GM19025 (cell line): ENCODE measurements around the gene SFT2D3.

Source experiments
- ATAC-seq: cut with Tn5 transposase; IDR thresholded peaks from one replicate; pipeline ENCODE4 v1.9.1; 2021; ENCODE audit warnings: mild to moderate bottlenecking, low read depth, moderate library complexity; ENCODE audit not compliant: unreplicated experiment

Gene SFT2D3

GRCh38 chr2:127701193-127701650, at the start of gene SFT2D3:
Gene SFT2D3, plus strand, starts transcription at chr2:127701497. Its CDS starts 32 bp downstream, at chr2:127701529.
- peak; percentile 59 for ATAC-seq

DNA sequence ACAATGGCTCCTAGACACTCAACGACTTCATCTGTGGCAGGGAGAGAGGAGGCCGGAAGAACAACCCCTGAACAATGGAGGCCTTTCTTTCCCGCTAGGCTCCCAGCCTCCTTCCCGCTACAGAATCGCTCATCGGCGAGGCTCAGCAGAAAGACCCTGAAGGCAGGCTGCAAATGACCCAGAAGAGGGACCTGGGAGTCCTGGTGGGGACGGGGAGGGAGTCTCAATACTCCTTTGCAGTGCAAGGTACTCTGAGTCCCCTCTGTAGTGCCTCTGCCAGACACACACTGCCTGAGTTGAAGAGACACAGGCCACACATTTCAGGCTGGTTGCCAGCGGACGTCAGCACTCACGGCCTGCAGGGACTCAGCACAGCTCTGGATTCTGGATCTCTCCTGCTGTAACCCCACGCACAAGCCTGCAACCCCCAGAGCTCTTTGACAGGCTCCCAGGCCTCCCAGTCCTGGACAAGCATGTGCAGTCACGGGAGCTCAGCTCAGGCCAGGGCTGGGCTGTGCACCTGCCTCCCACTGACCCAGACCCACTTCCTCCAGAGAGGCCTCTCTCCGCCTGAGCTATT, 49.2 kb upstream of the SFT2D3 start:
- no peak for ATAC-seq

DNA sequence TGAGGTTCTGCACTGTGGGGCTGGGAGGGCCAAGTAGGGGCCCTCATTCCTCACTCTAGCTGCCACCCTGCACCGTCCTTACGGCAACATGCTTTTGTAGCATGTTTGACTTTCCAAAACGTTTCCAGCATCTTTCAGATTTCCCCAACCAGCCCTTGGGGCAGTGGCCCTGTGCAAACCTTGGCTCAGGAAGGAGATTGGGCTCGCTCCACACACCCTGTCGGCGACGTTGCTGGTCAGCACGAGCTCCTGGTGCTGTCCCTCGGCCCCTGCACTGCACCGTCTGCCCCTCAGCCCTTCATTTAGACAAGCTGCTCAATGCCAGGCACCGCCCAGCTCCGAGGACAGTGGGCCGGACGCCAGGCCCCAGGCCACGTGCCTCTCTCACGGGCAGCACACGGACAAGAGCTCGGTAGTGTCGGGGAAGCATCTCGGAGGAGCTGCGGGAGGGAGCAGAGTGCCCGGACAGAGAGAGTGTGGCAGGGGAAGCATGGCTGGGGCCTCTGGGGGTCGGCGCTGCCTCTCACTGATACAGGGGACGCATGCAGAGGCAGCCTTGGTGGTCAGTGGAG, 48.4 kb upstream of the SFT2D3 start:
- ATAC-seq = no peak

DNA sequence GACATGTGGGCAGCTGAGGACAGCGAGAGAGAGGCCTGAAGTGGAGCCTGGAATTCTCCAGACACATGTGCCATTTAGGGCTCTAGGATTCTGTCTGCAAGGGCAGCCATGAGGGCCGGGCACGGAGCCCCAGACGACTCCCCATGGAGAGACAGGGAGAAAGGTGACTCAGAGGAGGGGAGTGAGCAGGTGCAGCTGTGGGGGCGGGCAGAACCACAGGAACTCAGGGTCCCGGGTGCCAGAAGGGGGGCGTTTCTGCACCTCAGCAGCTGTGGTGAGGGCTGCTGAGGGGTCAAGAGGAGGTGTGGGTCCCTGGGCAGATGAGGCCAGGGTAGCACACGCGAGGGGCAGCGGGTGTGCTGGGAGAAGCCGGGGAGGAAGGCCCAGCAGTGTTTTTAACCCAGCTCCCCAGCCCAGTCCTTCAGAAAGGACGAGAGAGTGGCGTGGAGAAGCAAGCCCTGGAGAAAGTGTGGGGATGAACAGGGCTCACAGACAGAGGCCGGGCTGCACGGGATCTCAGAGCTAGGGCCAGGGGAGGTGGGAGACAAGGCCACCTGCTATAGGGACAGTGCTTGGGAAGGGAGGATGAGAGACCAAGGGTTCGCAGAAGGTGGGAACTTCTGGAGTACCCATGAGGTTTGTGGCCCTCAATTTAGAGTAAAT, 47.7 kb upstream of the SFT2D3 start:
- ATAC-seq = no peak

DNA sequence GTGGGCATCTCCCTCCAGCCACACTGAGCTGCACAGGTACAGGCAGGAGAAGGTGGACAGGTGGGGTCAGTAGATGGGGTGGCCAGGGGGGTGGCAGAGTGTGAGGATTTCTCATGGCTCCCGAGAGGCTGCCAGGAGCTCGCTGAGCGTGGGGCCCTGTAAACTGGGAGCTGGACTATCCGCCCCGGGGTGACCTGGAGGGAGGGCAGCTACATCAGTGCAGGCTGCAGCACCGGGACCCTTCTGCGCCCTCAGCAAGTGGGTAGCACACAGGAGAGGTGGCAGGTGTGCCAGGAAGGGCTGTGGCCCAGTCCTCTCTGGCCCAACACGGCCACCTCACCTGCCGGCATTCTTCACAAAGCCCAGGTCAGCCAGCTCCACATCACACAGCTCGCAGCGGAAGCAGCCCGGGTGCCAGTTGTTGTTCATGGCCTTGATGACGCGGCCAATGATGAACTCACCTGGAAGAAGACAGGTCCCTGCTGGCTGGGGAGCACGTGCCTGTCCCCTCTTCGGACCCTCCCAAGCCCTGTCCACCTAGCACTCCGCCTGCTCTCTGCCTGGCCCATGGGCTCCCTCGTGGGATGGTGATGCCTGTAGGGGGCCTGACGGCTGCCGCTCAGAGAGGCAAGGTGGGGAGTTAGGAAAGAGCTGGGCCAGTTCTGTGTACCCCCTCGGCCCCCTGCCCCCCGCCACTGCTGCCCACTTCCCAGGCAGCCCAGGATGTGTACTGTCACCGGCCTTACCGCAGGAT, 47.0 kb upstream of the SFT2D3 start:
- no peak for ATAC-seq

- no peak for ATAC-seq
Observed at GRCh38 chr2:127654838-127655175, 46.5 kb upstream of the SFT2D3 start.

- no peak for ATAC-seq
Observed at GRCh38 chr2:127655209-127656073, 45.9 kb upstream of the SFT2D3 start.

DNA sequence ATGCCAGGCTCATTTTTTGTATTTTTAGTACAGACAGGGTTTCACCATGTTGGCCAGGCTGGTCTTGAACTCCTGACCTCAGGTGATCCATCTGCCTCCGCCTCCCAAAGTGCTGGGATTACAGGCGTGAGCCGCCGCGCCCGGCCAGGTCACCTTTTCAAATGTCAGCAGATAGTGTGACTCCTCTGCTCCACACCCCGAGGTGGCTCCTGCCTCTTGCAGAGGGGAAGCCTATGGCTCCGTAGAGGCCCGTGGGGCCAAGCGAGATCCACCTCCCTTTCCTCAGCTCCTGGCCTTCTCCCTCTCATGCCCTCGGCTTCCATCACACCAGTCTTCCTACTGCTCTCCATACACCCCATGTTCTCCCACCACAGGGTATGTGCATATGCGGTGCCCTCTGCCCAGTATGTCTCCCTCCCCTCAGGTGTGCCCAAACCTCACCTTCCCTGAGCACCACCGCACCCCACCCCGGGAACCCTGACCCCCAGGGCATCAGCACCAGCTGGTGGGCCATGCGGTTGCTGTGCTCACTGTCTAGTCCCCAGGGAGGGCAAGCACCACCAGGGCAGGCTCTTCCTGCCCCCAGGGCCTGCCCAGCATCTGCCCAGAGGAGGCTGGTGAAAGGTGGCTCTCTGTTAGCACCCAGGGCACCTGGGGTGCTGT, 44.6 kb upstream of the SFT2D3 start:
- no peak for ATAC-seq

GRCh38 chr2:127657232-127657595, 44.1 kb upstream of the SFT2D3 start:
- ATAC-seq = no peak

DNA sequence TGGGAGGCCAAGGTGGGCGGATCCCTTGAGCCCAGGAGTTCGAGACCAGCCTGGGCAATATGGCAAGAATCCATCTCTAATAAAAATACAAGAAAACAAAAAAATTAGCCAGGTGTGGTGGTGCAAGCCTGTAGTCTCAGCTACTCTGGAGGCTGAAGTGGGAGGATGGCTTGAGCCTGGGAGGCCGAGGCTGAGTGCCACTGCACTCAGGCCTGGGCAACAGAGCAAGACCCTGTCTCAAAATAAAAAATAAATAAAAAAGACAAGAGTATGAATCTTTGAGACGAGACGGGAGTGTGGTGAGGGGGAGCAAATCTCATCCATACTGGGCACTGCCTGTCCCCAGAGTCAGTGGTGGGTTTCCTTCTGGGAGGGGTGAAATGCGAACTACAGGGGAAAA, 43.2 kb upstream of the SFT2D3 start:
- ATAC-seq = no peak

GRCh38 chr2:127658641-127659407, 42.5 kb upstream of the SFT2D3 start:
- no peak for ATAC-seq

DNA sequence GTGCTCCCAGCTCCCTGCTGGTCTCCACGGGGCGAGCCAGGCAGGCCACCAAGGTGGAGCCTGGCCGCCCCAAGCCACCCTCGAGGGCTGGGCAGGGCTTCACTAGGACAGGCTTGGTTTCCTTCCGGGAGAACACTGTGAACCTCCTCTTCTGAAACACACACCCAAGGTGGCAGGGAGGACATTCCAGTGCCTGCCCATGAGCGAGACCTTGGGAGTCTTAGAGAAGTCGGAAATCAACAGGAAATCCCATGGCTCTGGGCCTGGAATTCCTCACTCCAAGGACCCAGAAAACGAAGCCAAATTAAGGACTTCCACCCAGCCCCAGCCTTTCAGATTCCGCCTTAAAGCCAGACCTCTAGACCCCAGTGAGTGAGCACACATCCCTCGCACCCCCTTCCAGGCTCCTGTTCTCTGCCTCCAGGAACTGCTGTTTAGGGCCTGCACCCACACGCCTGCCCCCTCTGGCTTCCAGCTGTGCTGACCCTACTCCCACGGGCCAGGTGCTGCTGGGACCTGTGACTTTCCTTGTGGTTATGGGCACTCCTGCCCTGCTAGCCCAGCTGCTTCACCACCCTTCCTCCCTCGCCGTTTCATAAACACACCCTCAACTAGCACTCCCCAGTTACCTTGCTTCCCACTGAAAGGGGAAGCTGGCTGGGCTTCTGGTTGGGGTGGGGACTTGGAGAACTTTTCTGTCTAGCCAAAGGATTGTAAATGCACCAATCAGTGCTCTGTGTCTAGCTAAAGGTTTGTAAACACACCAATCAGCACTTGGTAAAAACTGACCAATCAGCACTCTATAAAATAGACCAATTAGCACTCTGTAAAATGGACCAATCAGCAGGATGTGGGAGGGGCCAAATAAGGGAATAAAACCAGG, 41.6 kb upstream of the SFT2D3 start:
- no peak for ATAC-seq

- no peak for ATAC-seq
Observed at GRCh38 chr2:127660291-127660578, 41.1 kb upstream of the SFT2D3 start.

- no peak for ATAC-seq
Observed at GRCh38 chr2:127661072-127661649, 40.1 kb upstream of the SFT2D3 start.

DNA sequence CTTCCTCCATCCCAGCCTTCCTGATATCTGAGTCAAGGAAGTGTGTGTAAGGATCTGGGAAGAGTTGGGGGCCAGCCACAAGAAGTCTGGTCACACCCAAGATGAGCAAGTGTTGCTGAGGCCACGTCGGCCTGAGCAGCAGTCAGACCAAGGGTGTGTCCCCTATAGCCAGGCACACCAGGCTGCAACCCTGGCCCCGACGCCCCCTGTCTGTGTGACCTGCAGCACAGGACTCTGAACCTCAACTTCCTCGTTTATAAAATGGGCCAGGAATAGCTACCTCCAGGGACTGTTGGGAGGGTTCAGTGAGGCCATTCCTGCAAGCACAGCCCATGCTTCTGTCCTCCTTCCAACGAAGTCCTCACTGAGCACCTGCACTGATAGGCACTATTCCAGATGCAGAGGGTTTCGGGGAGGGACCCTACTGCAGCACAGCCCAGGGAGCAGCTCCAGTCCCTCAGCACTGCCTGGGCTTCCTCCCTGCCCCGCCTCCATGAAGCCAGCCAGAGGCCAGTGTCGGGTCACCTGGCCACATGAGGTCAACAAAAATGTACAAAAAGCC, 39.3 kb upstream of the SFT2D3 start:
- no peak for ATAC-seq

DNA sequence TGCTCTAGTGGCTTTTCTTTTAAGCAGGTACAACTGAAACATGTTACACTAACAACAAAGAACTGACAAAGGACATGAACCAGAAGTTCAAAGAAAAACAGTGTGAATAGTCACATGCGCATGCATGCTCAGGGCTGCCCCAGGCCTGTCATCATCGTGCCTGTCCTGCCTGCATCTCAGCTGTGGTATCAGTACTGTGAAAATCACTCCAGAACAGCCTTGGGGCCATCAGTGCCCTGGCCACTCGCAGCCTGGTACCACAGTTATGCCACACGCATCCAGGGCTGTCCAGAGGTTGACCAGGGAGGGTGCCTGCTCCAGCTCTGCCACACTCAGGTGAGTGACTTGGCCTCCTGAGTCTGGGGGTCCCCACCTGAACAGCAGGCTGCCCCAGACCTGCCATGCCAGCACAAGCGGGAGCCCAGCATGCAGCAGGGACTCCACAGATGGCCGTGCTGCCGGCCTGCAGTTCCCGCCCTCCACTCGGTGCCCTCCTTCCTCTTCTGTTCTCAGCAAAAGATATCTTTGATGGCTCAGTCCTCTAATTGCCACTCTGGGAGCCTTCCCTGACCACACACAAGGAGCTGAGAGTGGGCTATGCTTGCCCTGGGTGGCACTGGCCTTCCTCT, 38.2 kb upstream of the SFT2D3 start:
- ATAC-seq = no peak

GRCh38 chr2:127663566-127664064, 37.7 kb upstream of the SFT2D3 start:
- no peak for ATAC-seq
